CMK (cell line): ENCODE results near the gene CARD18.
"Not testable (repeated sequence)": the region's sequence is repeated elsewhere in the genome, so short reads cannot be mapped to it uniquely, and the experiment has no call there.

ENCODE experiments used
- DNase-seq: peaks from one replicate; pipeline ENCODE4 v3.0.0-alpha.2; 2010; ENCODE audit warnings: low read depth

CARD18 gene

DNA sequence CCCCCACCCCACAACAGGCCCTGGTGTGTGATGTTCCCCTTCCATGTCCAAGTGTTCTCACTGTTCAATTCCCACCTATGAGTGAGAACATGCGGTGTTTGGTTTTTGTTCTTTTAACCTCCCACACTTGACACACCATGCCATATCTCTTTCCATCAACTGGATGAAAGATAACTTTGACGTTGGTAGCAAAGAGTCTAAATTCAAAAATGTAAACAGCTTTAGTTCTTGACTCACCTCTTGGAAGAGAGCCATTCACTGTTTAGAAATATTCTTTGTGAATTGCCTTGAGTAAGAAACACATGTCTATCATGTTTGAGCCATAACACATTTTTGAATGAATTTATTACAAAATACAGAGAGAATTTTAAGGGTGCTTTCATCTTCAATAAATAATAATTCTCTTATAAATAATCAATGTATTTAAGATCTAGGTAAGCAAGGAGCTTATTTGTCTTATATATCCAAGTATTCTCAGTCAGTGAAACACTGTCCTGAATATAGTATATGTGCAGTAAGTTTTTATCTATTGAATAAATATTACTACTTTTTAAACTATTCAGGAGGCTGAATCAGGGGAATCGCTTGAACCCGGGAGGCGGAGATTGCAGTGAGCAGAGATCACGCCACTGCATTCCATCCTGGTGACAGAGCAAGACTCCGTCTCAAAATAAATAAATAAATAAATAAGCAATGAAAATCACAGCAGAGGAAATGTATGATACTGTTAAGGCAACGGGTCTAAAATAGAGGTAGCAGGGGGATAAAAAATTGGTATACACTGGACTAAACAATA, 6.7 kb downstream of the CARD18 start:
- DNase-seq: no peak

DNA sequence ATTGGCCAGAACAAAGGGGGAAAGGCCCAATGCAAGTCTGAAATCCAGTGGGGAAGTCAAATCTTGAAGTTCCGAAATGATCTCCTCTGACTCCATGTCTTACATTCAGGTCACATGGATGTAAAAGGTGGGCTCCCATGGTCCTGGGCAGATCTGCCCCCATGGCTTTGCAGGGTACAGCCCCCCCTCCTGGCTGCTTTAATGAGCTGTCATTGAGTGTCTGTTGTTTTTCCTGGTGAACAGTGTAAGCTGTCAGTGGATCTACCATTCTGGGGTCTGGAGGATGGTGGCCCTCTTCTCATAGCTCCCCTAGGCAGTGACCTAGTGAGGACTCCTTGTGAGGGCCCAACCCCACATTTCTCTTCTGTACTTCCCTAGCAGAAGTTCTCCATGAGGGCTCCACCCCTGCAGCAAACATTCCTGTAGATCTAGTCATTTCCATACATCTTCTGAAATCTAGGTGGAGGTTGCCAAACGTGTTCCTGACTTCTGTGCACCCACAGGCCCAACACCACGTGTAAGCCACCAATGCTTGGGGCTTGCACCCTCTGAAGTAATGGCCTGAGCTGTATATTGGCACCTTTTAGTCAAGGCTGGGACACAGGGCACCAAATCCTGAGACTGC, 9.3 kb downstream of the CARD18 start:
- DNase-seq: no peak

DNA sequence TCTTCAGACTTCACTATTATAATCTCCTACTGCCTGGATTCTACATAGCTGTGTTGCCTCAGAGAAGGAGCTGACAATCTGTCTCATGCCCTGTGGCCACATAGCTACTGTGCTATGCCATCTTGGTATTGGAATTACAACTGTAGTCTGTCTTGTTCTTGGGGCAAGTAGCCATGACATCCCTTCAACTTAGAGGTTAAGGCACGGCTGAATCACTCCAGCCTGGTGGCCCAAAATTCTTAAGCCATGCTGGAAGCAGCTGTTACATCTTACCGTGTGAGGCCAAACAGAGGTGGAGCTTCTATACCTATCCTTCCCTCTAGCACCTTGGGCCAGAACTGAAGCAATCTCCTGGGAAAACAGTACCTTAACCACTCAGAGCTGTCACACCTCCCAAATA, 14.8 kb downstream of the CARD18 start:
- DNase-seq: no peak

DNA sequence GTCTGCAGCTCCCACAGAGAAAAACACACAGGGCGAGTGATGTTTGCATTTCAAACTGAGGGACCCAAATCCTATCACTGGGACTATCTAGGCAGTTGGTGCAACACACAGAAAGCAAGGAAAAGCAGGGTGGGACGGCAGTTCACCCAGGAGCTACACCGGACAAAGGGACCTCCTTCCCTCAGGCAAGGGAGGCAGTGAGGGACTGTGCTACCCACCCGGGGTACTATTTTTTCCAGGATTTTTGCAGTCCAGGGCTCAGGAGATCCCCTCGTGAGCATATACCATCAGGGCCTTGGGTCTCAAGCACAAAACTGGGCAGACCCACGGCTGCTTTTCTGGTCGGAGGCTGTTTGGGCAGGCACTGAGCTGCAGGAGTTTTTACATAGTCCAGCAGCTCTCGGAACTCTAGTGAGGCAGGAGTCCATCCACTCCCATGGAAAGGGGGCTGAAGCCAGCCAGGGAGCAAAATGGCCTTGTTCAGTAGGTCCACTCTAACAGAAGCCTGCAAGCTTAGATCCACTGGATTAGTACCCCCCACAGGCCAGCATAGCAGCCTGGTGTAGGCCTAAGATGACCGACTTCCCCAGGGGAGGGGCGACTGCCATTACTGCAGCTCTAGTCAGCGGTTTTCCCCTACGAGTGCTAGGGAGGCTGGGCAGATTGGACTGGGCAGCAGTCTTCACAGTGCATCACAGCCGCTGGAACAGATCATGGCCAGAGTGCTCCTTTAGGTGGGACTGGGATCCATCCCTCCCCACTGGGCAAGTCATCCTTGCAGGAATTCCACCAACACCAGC, 28.2 kb downstream of the CARD18 start:
- no peak for DNase-seq

- no peak for DNase-seq
Measured at GRCh38 chr11:105110688-105111030, 28.9 kb downstream of the CARD18 start.

DNA sequence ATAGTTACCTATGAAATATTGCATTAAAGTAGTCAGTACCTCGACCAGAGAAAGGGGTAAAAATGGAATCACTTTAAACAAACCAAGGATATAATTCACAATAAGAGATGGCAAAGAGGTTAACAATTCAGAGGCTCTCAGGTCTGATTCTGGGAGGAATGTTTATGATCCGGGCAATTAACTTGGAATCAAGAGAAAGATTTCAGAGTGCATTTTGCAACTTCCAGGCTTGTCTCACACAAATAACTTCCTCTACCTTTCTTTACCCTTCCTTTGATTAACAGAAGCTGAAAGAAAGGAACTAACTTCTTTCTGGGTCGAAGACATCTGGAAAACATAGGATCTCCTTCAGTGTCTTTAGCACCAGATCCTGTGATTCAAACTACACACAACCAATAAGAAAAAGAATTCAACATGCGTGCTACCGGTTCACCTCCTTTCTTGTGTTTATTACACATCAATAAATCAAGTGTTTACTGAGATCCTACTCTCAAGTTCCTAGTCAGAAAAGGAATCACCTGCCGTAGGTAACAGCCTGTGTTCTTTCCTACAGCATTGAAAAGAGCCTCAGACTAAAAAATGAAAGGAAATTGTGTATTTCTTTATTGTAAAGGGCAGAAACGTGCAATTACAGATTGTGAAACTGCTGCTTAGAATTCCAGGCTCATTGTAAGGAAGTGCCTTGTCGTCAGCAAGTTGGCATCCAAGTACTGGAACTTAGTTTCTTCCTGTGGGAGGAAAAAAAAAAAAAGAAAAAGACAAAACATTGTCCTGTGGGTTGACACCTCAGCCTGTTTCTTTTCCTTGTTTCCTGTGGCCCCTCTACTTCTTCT, 29.5 kb downstream of the CARD18 start:
- DNase-seq: no peak

- no peak for DNase-seq
Measured at GRCh38 chr11:105109321-105109720, 30.2 kb downstream of the CARD18 start.

DNA sequence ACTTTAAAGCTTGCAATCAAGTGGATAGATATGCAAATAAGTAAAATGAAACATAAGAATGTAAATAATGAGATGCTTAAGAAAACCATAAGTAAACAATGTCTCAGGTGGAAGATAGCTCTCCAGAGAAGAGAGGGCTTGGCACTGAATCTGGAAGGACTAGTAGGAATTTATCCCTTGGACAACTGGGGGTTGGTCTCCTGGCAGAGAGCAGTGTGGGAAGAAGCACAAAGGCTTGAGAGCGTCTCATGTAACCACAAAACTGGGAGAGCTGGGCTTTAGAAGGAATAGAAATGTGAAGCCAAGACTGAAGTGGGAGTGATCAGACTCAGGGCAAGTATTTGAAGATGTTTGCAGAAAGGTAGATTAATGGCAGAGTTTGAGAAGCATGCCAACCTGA, 31.3 kb downstream of the CARD18 start:
- DNase-seq: no peak

DNA sequence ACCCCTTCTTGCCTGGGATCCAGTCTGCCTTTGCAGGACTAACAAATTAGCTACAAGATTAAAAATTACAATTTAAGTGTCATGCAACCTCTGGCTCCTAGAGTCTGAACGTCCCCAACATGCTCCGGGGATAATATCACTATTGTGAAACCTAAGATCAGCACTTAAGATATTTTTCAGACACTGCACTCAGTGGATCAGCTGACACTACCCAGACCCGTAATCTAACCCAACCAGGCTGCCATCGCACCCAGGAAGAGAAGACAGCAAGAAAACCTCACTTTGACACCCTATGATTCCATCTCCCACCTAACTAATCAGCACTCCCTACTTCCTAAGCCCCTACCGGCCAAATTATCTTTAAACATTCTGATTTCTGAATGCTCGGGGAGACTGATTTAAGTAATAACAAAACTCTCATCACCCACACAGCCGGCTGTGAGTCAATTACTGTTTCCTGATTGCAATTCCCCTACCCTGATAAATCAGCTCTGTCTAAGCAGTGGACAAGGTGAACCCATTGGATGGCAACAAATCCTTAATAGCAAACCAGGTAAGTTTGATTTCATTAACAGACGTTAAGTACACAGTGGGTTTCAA, 32.2 kb downstream of the CARD18 start:
- not testable (repeated sequence) for DNase-seq

DNA sequence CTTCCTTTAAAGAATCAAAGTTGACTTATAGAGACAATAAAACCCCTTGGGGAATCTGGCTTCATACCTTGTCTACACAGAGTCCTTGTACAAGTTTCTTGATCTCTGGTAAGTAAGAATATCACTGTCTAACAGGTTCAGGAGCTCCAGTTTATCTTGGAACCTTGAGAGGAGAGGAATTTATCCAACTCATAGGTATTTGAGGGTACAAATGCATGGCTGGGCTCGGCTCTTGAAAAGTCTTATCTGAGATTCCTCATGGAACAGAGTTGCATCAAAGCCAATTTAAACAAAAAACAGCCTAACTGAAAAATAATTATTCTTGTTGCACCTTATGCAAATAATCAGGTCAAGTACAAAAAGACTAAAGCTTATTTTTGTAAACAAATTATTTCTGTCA, 33.4 kb downstream of the CARD18 start:
- DNase-seq: no peak

GRCh38 chr11:105104292-105104691, 35.3 kb downstream of the CARD18 start:
- no peak for DNase-seq

DNA sequence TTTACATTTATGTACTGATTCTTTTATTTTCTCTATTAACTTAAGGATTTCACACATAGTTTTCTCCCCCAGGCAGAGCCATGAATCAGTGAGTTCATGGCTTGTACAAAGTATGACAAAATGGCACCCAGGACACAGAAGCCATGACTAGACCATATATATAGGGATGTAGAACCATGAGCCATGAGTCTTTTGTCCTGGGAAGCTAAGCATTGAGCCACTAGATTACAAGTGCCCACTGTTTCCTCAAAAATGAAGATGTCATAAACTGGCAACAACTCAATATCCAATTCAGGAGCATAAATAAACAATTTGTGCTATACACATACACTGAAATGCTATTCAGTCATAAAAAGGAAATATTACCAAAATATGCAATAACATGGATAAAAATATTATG, 36.2 kb downstream of the CARD18 start:
- no peak for DNase-seq

DNA sequence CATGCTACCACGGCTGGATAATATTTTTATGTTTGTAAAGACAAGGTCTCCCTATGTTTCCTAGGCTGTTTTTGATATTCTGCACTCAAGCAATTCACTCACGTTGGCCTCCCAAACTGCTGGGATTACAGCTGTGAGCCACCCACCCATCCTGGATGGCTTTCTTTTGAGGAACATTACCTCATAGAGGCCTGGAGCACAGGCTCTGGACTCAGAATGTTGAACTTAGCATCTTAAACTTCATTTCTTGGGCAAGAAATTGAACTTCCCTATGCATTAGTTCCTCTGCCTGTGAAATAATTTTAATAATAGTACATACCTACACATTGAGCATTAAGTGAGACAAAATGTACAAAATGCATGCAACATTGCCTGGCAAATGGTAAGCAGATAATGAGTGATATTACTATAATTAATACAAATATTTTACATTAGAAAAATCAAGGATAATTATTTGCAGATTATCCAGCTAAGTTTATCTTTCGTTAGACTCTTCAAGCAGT, 37.4 kb downstream of the CARD18 start:
- not testable (repeated sequence) for DNase-seq

DNA sequence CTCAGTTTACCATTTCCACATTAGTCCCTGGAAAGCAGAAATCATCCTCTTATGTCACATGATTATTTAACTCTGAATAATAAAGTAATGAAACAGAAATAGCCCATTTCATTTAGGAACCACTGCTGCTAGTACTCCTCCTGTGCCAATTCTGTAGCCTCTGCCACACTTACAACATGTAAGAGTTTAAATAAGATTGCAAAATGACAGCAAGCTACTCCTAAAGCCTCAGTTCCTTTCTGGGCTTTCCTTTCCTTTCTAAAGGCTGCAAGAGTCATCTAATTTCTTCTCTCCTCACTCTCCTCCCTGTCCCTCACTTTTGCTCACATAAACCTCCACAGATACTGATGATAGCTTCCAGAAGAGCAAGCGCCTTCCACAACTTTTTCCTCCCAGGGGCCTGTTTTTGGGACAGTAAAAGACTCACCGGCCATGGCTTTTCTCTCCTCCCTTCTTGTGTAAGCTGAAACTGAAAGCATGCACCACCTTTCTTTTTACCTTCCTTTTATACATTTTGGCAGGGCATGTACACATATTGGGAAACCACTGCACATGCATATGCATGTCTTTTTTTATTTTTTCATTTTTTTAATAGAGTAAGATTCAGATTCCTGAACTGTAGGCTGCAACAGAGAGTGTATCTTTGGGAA, 38.5 kb downstream of the CARD18 start:
- no peak for DNase-seq

GRCh38 chr11:105100206-105100605, 39.4 kb downstream of the CARD18 start:
- DNase-seq: no peak

GRCh38 chr11:105099594-105099993, 40.0 kb downstream of the CARD18 start:
- not testable (repeated sequence) for DNase-seq

- no peak for DNase-seq
Measured at GRCh38 chr11:105092256-105093239, 47.0 kb downstream of the CARD18 start.
